Left lung (tissue), 10 donors: ENCODE data around the gene UCN3. TPM values are rescaled to one million over a fixed set of nuclear protein-coding genes. Genes with fewer than 3 reads are reported as not detected.

Source experiments
- ATAC-seq: fragments of 200-7000 bp; cut with Tn5 transposase; one replicate; pipeline ENCODE4 v1.9.1; 2020; ENCODE audit warnings: moderate library complexity
- DNase-seq, 4 donors: peaks; one replicate each; pipeline ENCODE4 v3.0.0-alpha.2; 2013 to 2020
- H3K27ac ChIP-seq, 2 donors: fragments of 200-600 bp; sonication (generic) in 1 of 2; one replicate each; pipeline versions ENCODE4 v1.5.0 to v1.8.0; 2020 to 2021
- H3K27me3 ChIP-seq, 2 donors: fragments of 200-600 bp; sonication (generic) in 1 of 2; one replicate each; pipeline versions ENCODE4 v1.5.0 to v1.8.0; 2020 to 2021
- H3K36me3 ChIP-seq, 2 donors: fragments of 200-600 bp; sonication (generic) in 1 of 2; one replicate each; pipeline versions ENCODE4 v1.5.0 to v1.8.0; 2020 to 2021
- H3K4me1 ChIP-seq, 2 donors: fragments of 200-600 bp; one replicate each; pipeline ENCODE4 v1.8.0; 2021
- H3K4me3 ChIP-seq, 2 donors: fragments of 200-600 bp; sonication (generic) in 1 of 2; one replicate each; pipeline versions ENCODE4 v1.5.0 to v1.8.0; 2020 to 2021; ENCODE audit warnings: mild to moderate bottlenecking in 1 of 2
- H3K9me3 ChIP-seq, 2 donors: fragments of 200-600 bp; sonication (generic) in 1 of 2; one replicate each; pipeline versions ENCODE4 v1.5.0 to v1.8.0; 2020 to 2021
- intact Hi-C, 2 donors: fragments of 100-400 bp; cut with DNase I; formaldehyde crosslinking; loops; one replicate each; pipeline versions ENCODE4 v1.11.2 to v1.14.2; 2022
- polyA plus RNA-seq, 6 donors: library from polyadenylated mRNA; unstranded; fragments of 120-200 nt; gene quantifications; one replicate each; pipeline ENCODE4 v1.2.1, GENCODE V29; 2013; ENCODE audit not compliant: insufficient read length in 6 of 6
- total RNA-seq, 2 donors: library from RNA; stranded (reverse); fragmentation: NEBNext Ultra II Directional; extraction: Animal tissue kit (Norgen Biotek cat#: 25700); gene quantifications; one replicate each; pipeline ENCODE4 v1.2.1, GENCODE V29; 2021
- TF ChIP-seq, protein P1 (sequence below), 2 donors: fragments of 200-600 bp; sonication (generic) in 1 of 2; IDR thresholded peaks; one replicate each; pipeline versions ENCODE4 v1.5.0 to v1.8.0; 2021; ENCODE audit warnings: antibody characterized with exemption in 2 of 2
- donor health status: DM: no; HTN: yes; CAD: no.
- donor health status: DM: no; HTN: no; CAD: no.

Gene UCN3
- total and polyA plus RNA-seq, 8 donors = 0.35 to 1.6 (median 0.76) TPM; not detected in 1

DNA sequence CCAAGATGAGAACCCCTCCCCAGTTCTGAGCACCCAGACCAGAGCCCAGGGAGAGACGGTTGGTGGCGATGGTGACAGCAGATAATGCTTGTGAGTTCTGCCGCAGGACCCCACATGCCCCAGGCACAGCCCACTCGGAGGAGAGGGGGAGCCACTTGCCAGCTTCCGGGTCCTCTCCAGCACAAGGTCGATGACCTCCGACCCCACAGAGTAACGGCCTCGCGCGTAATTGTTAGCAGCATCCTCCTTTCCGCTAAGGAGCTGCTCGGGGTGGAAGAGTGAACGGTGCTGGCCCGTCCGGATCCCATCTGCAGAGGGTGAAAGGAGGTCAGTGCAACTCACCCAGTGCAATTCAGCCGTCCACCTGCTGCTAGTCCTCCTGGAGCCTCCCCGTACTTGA is 30.4 kb downstream of the UCN3 start:
- intact Hi-C loops = no loop called here
- H3K27ac ChIP-seq = no peak overlapping the region

GRCh38 chr10:5396556-5397300 is 32.0 kb downstream of the UCN3 start:
- intact Hi-C loops = no loop called here

More for the DNA sequence above, 30.4 kb downstream of the UCN3 start:
- H3K9me3 ChIP-seq = peaks cover 0 to 23% of the 10 kb centered on the region in 2 donors
- ATAC-seq (no peak), DNase-seq (no peak)
- no peaks in the 10 kb centered on the region for H3K27me3 ChIP-seq
- TF ChIP-seq, protein P1, sequence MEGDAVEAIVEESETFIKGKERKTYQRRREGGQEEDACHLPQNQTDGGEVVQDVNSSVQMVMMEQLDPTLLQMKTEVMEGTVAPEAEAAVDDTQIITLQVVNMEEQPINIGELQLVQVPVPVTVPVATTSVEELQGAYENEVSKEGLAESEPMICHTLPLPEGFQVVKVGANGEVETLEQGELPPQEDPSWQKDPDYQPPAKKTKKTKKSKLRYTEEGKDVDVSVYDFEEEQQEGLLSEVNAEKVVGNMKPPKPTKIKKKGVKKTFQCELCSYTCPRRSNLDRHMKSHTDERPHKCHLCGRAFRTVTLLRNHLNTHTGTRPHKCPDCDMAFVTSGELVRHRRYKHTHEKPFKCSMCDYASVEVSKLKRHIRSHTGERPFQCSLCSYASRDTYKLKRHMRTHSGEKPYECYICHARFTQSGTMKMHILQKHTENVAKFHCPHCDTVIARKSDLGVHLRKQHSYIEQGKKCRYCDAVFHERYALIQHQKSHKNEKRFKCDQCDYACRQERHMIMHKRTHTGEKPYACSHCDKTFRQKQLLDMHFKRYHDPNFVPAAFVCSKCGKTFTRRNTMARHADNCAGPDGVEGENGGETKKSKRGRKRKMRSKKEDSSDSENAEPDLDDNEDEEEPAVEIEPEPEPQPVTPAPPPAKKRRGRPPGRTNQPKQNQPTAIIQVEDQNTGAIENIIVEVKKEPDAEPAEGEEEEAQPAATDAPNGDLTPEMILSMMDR (IDR thresholded peaks at IDR 0.05) = no peak
- no peaks in the 10 kb centered on the region for H3K4me1 ChIP-seq
- H3K36me3 ChIP-seq = no peaks in the 10 kb centered on the region
- no peak overlapping the region for H3K4me3 ChIP-seq

GRCh38 chr10:5399332-5399731 is 34.6 kb downstream of the UCN3 start:
- Histone ChIP-seq H3K4me1 (no peaks in the 10 kb centered on the region), H3K36me3 (no peaks in the 10 kb centered on the region), H3K9me3 (no peaks in the 10 kb centered on the region)

More at GRCh38 chr10:5396556-5397300, 32.0 kb downstream of the UCN3 start:
- Histone ChIP-seq H3K36me3 (no peaks in the 10 kb centered on the region), H3K27me3 (no peaks in the 10 kb centered on the region), H3K9me3 (peaks cover 0 to 8% of the 10 kb centered on the region in 2 donors), H3K27ac (no peak overlapping the region), H3K4me1 (no peaks in the 10 kb centered on the region), H3K4me3 (no peak overlapping the region)
- no peak for DNase-seq
- ATAC-seq = no peak
- TF ChIP-seq, protein P1 (IDR thresholded peaks at IDR 0.05) = no peak

DNA sequence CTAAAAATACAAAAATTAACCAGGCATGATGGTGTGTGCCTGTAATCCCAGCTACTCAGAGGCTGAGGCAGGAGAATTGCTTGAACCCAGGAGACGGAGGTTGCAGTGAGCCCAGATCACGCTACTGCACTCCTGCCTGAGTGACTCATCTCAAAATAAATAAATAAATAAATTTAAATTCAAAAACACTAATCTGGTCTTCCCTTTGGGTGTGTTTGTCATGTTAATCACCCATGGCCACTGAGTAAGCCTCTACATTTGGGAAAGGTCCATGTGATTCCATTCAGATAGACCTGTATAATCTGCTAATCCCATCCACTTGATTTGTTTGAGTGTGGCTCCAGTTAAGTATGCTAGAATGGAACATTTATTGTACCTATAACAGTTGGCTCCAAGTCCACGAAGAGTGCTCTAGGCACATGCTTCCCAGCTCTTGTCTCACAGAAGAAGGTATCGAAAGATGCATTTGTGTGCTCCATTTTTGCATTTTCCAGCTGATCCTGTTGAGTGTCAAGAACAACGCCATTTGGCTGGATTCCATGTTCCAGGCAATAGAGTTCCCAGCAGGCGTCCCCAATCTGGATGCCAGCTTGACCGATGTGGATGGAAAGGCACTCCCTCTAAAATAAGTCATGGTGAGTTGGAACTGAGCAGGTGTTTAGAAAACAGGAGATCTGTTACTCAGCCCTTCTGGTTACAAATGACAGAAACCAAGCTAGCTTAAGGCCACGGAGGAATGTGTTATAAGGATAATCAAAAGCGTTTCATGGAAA is 35.9 kb downstream of the UCN3 start:
- Histone ChIP-seq H3K4me3 (no peak overlapping the region), H3K27ac (no peak overlapping the region), H3K27me3 (no peaks in the 10 kb centered on the region), H3K4me1 (no peaks in the 10 kb centered on the region), H3K36me3 (no peaks in the 10 kb centered on the region), H3K9me3 (no peaks in the 10 kb centered on the region)
- intact Hi-C loops = no loop called here
- TF ChIP-seq, protein P1 (IDR thresholded peaks at IDR 0.05) = no peak
- no peak for DNase-seq
- no peak for ATAC-seq

More at GRCh38 chr10:5399332-5399731, 34.6 kb downstream of the UCN3 start:
- Histone ChIP-seq H3K4me3 (no peak overlapping the region), H3K27ac (no peak overlapping the region), H3K27me3 (no peaks in the 10 kb centered on the region)
- ATAC-seq (no peak), DNase-seq (no peak)
- TF ChIP-seq, protein P1 (IDR thresholded peaks at IDR 0.05) = no peak
- intact Hi-C loops = no loop called here

DNA sequence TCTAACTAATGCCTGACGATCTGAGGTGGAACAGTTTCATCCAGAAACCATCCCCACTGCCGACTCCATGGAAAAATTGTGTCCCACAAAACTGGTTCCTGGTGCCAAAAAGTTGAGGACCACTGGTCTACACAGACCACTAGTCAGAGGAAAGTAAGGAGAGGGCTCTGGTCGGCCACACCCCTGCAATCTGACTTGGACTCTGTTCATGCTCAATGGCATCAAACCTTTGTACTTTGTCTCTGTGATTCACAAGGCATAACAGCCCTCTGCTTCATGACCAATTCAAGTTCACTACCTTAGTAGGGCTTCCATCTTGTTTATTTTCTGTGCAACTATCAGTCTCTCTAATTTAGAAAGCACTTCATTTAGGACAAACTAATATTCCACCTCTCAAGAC is 38.0 kb downstream of the UCN3 start:
- Histone ChIP-seq H3K4me1 (no peaks in the 10 kb centered on the region), H3K9me3 (no peaks in the 10 kb centered on the region), H3K27ac (no peak overlapping the region), H3K27me3 (no peaks in the 10 kb centered on the region), H3K36me3 (no peaks in the 10 kb centered on the region), H3K4me3 (no peak overlapping the region)
- intact Hi-C loops = no loop called here
- TF ChIP-seq, protein P1 (IDR thresholded peaks at IDR 0.05) = no peak
- ATAC-seq = no peak
- DNase-seq = no peak
